GM19452 (cell line): Measurements from ENCODE around the gene DHRS1.

Experiments
- ATAC-seq: cut with Tn5 transposase; IDR thresholded peaks from one replicate; pipeline ENCODE4 v1.9.1; 2021; ENCODE audit not compliant: unreplicated experiment

The DHRS1 gene

GRCh38 chr14:24299255-24300191 is at the start of gene DHRS1, which contains the start of gene NOP9:
Gene DHRS1 (minus strand): TSS chr14:24299780. CDS start chr14:24299106, 674 bp downstream.
Gene NOP9 (plus strand): TSS chr14:24299850. CDS start chr14:24299955, 105 bp downstream.
- peak; percentile 70 for ATAC-seq

- ATAC-seq: no peak
Measured at GRCh38 chr14:24348186-24348585, 48.6 kb upstream of the DHRS1 start.

GRCh38 chr14:24347134-24347533 is 47.6 kb upstream of the DHRS1 start:
- no peak for ATAC-seq

GRCh38 chr14:24343795-24344660 is 44.4 kb upstream of the DHRS1 start:
- ATAC-seq: no peak

GRCh38 chr14:24342889-24343288 is 43.3 kb upstream of the DHRS1 start:
- ATAC-seq: no peak

- no peak for ATAC-seq
Measured at GRCh38 chr14:24340606-24341005, 41.0 kb upstream of the DHRS1 start.

GRCh38 chr14:24339284-24340151 is 39.9 kb upstream of the DHRS1 start, which contains the start of gene RIPK3:
Gene RIPK3 (minus strand): TSS chr14:24339991. CDS start chr14:24339826, 165 bp downstream.
- peak; percentile 83 for ATAC-seq

GRCh38 chr14:24338843-24339242 is 39.3 kb upstream of the DHRS1 start:
- no peak for ATAC-seq

GRCh38 chr14:24337824-24338175 is 38.2 kb upstream of the DHRS1 start:
- no peak for ATAC-seq

GRCh38 chr14:24337144-24337823 is 37.7 kb upstream of the DHRS1 start:
- no peak for ATAC-seq

GRCh38 chr14:24335461-24336171 is 36.0 kb upstream of the DHRS1 start:
- no peak for ATAC-seq

- ATAC-seq: no peak
Measured at GRCh38 chr14:24334431-24335291, 35.1 kb upstream of the DHRS1 start, which contains the start of gene ADCY4. Gene ADCY4 (minus strand): TSS chr14:24335071. CDS start chr14:24334652, 419 bp downstream.

- ATAC-seq: peak; percentile 86
Measured at GRCh38 chr14:24332268-24332993, 32.9 kb upstream of the DHRS1 start.

- ATAC-seq: peak; percentile 13
Measured at GRCh38 chr14:24331731-24332267, 32.2 kb upstream of the DHRS1 start.

GRCh38 chr14:24330973-24331674 is 31.5 kb upstream of the DHRS1 start:
- ATAC-seq: no peak

- ATAC-seq: no peak
Measured at GRCh38 chr14:24329736-24330135, 30.2 kb upstream of the DHRS1 start.
